HG02943 (cell line): ENCODE data around the gene ZFHX3.
A peak's percentile ranks its signal among the peaks of the same experiment; 100 is the strongest.
"Not testable (repeated sequence)": the region's sequence is repeated elsewhere in the genome, so short reads cannot be mapped to it uniquely, and the experiment has no call there.

ENCODE experiments used
- ATAC-seq: cut with Tn5 transposase; IDR thresholded peaks from one replicate; pipeline ENCODE4 v1.9.1; 2021; ENCODE audit warnings: mild to moderate bottlenecking, low read depth, moderate library complexity; ENCODE audit not compliant: unreplicated experiment

Gene ZFHX3, protein sequence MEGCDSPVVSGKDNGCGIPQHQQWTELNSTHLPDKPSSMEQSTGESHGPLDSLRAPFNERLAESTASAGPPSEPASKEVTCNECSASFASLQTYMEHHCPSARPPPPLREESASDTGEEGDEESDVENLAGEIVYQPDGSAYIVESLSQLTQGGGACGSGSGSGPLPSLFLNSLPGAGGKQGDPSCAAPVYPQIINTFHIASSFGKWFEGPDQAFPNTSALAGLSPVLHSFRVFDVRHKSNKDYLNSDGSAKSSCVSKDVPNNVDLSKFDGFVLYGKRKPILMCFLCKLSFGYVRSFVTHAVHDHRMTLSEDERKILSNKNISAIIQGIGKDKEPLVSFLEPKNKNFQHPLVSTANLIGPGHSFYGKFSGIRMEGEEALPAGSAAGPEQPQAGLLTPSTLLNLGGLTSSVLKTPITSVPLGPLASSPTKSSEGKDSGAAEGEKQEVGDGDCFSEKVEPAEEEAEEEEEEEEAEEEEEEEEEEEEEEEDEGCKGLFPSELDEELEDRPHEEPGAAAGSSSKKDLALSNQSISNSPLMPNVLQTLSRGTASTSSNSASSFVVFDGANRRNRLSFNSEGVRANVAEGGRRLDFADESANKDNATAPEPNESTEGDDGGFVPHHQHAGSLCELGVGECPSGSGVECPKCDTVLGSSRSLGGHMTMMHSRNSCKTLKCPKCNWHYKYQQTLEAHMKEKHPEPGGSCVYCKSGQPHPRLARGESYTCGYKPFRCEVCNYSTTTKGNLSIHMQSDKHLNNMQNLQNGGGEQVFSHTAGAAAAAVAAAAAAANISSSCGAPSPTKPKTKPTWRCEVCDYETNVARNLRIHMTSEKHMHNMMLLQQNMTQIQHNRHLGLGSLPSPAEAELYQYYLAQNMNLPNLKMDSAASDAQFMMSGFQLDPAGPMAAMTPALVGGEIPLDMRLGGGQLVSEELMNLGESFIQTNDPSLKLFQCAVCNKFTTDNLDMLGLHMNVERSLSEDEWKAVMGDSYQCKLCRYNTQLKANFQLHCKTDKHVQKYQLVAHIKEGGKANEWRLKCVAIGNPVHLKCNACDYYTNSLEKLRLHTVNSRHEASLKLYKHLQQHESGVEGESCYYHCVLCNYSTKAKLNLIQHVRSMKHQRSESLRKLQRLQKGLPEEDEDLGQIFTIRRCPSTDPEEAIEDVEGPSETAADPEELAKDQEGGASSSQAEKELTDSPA (N-terminal part only)

DNA sequence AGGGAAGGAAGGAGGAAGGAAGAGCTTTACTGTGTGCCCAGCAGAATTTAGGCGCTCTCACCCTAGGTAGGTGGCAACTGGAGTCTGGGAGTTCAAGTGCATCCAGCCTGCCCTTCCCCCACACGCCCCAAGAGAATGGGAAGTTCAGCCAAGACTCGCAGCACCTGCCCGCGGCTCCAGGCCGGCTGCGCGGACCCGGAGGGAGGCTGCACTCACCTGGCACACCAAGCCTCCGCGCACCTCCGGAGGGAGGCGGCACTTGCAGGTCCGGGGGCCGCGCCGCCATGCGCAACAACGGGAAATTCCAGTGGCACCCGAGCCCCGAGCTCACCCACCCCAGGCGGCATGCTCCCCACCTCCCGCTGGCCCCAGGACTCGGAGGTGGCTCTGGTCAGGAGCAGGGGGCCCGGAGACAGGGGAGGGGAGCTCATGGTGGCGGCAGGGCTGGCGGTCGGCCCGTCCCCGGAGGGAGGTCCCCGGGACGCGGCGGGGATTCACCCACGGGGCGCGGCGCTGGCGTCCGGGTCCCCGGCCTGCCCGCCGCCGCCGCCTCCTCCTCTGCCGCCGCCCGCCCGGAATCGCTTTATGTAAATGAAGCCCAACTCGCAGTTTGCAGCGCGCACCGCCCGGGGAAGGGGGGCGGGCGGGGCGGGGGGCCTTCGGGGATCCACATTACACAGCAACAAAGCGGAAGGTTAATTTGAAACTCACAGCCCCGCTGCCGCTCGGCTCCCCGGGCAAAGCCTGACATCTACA lies at the start of gene ZFHX3:
TSS of gene ZFHX3 (minus strand) at position 593 of the 756 bp plus-strand sequence. CDS start 87,983 bp downstream, outside the sequence.
- peak; percentile 86 for ATAC-seq

DNA sequence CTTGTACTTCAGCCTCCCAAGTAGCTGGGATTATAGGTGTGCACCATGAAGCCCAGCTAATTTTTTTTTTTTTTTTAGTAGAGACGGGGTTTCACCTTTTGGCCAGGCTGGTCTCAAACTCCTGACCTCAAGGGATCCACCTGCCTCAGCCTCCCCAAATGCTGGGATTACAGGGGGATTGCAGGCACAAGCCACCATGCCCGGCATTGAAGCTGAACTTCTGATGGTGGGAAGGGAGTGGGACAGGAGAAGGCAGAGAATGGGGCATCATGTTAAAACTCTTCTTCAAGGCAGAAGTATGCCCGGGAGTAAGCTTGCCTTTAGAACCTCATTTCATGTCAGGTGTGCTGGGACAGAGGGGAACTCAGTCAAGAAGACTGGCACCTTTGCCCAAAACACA lies 48.6 kb upstream of the ZFHX3 start:
- ATAC-seq = no peak

DNA sequence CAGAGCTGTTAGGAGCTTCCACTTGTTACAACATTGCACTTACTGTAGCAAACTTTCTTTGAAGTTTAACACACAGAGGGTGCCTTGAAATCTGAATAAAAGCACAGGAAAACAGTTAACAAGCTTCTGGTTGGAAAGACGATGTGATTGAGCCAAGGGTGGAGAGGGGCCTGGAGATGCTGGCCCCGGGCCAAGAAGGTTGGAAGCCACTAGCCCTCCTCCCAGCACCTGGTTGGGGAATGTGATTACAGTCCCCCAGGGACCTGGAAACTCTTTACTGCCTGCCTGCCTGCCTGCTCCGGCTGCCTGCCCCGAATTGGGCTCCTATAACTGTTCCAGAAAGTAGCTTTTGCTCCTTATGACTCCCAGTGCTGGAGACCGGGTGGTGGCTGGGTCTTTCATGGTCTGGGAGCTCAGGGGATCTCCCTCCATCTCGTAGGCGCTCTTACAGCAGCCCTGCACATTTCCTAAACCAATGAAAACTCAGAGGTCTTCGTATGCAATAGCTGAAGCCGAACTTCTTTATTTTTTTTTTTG lies 48.0 kb upstream of the ZFHX3 start:
- ATAC-seq = no peak

- no peak for ATAC-seq
These were observed 47.4 kb upstream of the ZFHX3 start for GRCh38 chr16:73095142-73095820.

DNA sequence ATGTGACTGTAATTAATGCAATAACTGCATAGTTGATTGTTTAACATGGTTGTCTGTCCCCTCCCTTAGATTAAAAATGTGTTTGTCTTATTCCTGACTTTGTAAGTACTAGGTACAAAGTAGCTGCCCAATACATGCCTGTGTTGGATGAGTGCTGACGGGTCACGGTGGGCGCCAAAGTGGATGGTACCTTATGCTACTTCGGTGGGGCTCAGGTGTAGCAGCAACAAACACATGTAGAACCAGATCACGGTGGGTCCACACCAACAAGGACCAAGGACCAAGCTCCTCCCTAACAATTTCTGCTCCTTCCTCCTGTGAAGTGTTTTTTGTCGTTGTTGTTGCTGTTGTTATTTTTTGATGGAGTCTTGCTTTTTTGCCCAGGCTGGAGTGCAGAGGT lies 46.4 kb upstream of the ZFHX3 start:
- no peak for ATAC-seq

DNA sequence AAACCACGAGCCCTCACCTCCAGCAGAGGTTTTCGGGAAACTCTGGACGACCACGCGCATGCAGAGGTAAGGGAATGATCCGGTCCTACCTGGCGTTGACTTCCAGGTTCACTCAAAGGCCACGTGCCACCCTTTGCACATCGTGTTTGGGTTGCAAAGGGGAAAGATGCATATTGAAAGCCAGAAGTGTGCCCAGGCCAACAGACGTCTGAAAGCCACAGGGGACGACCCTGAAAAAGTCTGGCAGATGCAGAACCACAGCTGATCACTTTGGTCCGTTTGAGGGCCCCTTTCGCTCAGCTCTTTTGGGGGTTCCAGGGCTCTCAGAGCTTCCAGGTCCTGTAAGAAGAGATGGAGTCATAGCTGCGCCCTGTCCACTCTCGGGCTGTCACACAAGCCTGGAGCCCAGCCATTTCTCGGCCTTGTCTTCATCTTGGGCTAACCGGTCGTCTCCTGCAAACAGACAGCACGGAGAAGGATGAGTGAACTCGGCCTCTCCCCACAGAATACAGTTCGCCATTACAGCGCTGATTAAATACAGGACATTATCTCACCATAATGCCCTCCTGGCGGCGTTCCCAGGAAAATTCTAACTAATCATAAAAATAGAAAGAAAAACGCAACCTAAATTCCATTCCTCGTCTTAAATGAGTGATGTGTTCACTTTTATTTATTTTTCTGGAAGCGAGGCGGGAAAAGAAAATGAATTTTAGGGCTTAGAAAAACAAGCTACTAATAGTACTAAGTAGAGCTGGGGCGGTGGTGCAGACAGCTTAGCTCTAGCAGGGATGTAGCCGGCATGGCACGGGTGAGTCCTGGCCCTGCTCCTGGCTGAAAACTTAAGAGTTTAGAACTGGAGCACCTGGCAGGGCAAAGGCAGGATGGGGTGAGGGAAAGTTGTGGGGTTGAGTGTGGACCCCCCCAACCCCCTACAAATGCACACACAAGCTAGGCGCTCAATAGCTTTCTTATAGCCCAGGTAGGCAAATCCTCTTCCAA lies 45.5 kb upstream of the ZFHX3 start:
- no peak for ATAC-seq

- ATAC-seq = no peak
These were observed 44.4 kb upstream of the ZFHX3 start for GRCh38 chr16:73092236-73092781.

GRCh38 chr16:73091174-73091573 lies 43.2 kb upstream of the ZFHX3 start:
- no peak for ATAC-seq

GRCh38 chr16:73089420-73089819 lies 41.5 kb upstream of the ZFHX3 start:
- no peak for ATAC-seq

DNA sequence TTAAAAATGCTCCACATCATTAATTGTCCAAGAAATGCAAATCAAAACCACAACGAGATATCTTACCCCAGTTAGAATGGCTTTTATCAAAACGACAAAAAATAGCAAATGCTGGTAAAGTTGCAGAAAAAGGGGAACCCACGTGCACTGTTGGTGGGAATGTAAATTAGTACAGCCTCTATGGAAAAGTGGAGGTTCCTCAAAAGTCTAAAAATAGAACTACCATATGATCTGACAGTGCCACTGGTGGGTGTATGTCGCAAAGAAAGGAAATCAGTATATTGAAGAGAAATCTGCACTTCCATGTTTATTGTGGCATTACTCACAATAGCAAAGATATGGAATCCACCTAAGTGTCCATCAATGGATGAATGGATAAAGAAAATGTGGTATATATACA lies 38.2 kb upstream of the ZFHX3 start:
- ATAC-seq = no peak

DNA sequence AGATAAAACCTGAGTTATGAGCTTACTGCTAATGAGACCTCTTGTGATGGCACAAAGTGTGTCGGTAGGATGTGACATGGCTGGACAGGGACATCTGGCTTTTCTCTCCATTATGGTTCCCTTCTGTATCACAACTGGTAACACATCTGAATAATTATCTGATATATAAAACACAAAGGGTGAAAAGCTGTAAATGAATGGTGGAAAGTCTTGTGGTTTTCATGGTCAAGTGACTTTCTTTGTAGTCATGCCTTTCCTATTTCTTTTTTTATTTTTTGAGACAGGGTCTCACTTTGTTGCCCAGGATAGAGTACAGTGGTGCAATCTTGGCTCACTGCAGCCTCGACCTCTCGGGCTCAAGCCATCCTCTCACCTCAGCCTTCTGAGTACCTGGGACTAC lies 35.3 kb upstream of the ZFHX3 start:
- ATAC-seq = no peak

DNA sequence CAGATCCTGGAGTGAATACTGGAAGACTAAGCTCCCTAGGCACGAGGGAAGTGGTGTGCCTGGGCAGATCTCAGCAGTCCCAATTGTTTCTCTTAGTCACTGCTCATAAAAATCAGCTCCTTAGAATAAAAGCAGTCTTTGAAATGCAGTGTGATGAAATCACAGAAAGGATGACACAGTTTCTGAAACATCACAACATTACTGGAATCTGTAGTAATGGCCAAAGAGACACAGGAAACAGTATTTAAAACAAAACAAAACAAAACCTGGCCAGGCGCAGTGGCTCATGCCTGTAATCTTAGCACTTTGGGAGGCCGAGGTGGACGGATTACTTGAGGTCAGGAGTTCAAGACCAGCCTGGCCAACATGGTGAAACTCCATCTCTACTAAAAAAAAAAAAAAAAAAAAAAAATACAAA lies 34.7 kb upstream of the ZFHX3 start:
- ATAC-seq = not testable (repeated sequence)

GRCh38 chr16:73080931-73081330 lies 33.0 kb upstream of the ZFHX3 start:
- ATAC-seq = no peak

DNA sequence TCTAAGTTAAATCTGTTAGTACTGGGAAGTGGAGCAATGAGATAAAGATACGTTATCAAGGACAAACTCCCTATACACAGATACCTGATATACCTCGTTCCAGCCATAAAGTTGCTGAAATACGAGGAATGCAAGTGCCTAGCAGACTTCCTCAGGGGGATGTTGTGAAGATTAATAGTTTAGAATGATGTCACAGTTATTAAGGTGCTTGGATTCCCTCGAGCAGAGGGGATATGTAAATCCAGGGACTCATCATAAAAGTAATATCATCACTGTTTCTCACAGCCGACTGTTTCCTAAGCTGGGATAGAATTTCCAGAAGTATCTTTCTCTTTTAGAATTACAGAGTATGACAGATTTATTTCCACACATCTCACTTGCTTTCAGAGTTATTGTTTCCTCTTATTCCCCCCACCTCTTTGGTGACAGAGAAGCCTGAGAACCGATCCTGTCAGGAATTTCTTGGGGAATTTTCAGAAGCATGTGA lies 28.4 kb upstream of the ZFHX3 start:
- ATAC-seq = no peak

GRCh38 chr16:73074382-73074781 lies 26.5 kb upstream of the ZFHX3 start:
- ATAC-seq = no peak

DNA sequence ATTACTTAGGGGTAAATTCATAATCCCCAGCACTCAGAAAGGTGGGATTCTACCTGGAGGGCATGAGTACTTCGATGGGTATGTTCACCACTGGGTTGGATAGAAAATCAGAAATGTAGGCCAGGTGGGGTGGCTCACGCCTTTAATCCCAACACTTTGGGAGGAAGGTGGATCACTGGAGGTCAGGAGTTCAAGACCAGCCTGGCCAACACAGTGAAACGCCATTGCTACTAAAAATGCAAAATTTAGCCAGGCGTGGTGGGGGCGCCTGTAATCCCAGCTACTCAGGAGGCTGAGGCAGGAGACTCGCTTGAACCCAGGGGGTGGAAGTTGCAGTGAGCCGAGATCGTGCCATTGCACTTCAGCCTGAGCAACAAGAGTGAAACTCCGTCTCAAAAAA lies 24.1 kb upstream of the ZFHX3 start:
- ATAC-seq = not testable (repeated sequence)

DNA sequence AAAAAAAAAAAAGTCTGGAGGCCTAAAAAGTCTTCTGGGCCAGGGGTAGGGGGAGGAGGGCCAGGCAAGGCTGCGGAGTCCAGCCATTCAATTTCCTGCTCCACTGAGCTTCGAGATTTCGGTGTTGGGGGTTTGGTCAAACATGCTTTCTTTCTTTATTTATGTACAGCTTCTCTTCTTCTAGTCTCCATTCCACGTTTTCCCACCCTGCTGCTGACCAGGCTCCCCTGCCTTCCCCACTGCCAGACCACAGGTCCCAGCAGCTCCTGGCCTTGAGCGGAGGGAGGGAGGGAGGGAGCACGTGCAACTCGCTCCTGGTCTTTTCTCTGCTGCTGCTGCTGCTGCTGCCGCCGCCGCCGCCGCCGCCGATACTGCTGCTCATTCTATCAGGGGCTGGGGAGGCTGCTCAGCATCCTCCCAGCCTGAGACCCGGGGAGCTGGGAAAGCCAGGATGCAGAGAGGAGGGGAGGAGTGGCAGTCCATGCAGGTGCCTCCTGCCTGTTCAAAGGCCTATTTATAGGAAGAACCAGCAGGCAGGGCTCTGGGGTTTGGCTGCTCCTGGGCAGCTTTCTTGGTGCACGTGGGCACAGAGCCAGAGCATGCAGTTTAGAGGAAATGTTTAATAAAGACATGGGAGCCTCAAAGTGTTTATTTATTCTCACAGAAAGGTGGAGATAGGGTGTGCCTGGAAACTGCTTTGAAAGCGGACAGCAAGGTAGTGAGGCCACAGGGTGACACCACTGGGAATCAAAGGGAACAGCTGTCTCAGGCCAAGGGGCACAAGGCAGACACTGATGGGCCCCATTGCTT lies 23.4 kb upstream of the ZFHX3 start:
- no peak for ATAC-seq
